Astrocyte of the hippocampus (primary cell): Measurements from ENCODE around the gene B4GALNT3.
A peak's percentile ranks its signal among the peaks of the same experiment; 100 is the strongest.

ENCODE experiments used
- DNase-seq: peaks from one replicate; pipeline ENCODE4 v3.0.0; 2011; ENCODE audit warnings: low read depth, low spot score

Gene B4GALNT3

GRCh38 chr12:559208-559905, 99.6 kb downstream of the B4GALNT3 start:
- DNase-seq: no peak

- DNase-seq: no peak
Observed at GRCh38 chr12:559906-560455, 100.2 kb downstream of the B4GALNT3 start.

GRCh38 chr12:560691-561390, 101.1 kb downstream of the B4GALNT3 start:
- DNase-seq: no peak

GRCh38 chr12:561391-561705, 101.6 kb downstream of the B4GALNT3 start:
- no peak for DNase-seq

GRCh38 chr12:561908-562593, 102.3 kb downstream of the B4GALNT3 start:
- no peak for DNase-seq

GRCh38 chr12:562634-563033, 102.9 kb downstream of the B4GALNT3 start:
- DNase-seq: no peak

- DNase-seq: peak; percentile 20
Observed at GRCh38 chr12:563250-563781, 103.6 kb downstream of the B4GALNT3 start.

- no peak for DNase-seq
Observed at GRCh38 chr12:563787-564298, 104.1 kb downstream of the B4GALNT3 start.

GRCh38 chr12:565161-565560, 105.4 kb downstream of the B4GALNT3 start:
- no peak for DNase-seq

- DNase-seq: no peak
Observed at GRCh38 chr12:565589-566105, 105.9 kb downstream of the B4GALNT3 start.

GRCh38 chr12:568486-568885, 108.7 kb downstream of the B4GALNT3 start:
- DNase-seq: no peak

- no peak for DNase-seq
Observed at GRCh38 chr12:569091-569676, 109.4 kb downstream of the B4GALNT3 start.

- peak; percentile 94 for DNase-seq
Observed at GRCh38 chr12:569803-570434, 110.2 kb downstream of the B4GALNT3 start.

- DNase-seq: peak; percentile 91
Observed at GRCh38 chr12:570435-570920, 110.7 kb downstream of the B4GALNT3 start.

GRCh38 chr12:570921-571794, 111.4 kb downstream of the B4GALNT3 start:
- DNase-seq: peak; percentile 90

- DNase-seq: no peak
Observed at GRCh38 chr12:571795-572531, 112.2 kb downstream of the B4GALNT3 start.

- peak; percentile 21 for DNase-seq
Observed at GRCh38 chr12:572532-572899, 112.8 kb downstream of the B4GALNT3 start.

- no peak for DNase-seq
Observed at GRCh38 chr12:573232-573631, 113.5 kb downstream of the B4GALNT3 start.

GRCh38 chr12:574475-575128, 114.9 kb downstream of the B4GALNT3 start:
- DNase-seq: no peak
